Prostate gland (tissue), 2 donors: ENCODE data around the gene GNAI3.

Experiments
- CTCF ChIP-seq, 4 experiments: fragments of 200-600 bp in 2 of 4; fragments of 450-650 bp in 2 of 4; sonication (generic) in 2 of 4; IDR thresholded peaks; 1 replicate in 3 of 4; 2 replicates in 1 of 4; pipeline ENCODE4 v1.5.1; 2016 to 2019; ENCODE audit warnings: antibody characterized with exemption in 4 of 4, mild to moderate bottlenecking in 2 of 4, moderate library complexity in 2 of 4
- POLR2A ChIP-seq: fragments of 450-650 bp; IDR thresholded peaks from one replicate; pipeline ENCODE4 v1.6.1; 2016; ENCODE audit warnings: antibody characterized with exemption, mild to moderate bottlenecking
- POLR2AphosphoS5 ChIP-seq: sonication (generic); formaldehyde crosslinking; IDR thresholded peaks from one replicate; pipeline ENCODE4 v1.6.1; 2017; ENCODE audit warnings: antibody characterized with exemption

GRCh38 chr1:109535971-109536491 is 12.4 kb upstream of the GNAI3 start:
- TF ChIP-seq CTCF (IDR thresholded peaks at IDR 0.05) (no peak), POLR2A (no peak), POLR2AphosphoS5 (no peak)
